GM12892 (cell line): ENCODE measurements around the gene BRAT1.

ENCODE experiments used
- POLR2A ChIP-seq: IDR thresholded peaks from 2 replicates; pipeline ENCODE4 v1.6.1; 2011; ENCODE audit warnings: low read depth, low read length, control low read depth
- POLR2AphosphoS5 ChIP-seq: IDR thresholded peaks from 2 replicates; pipeline ENCODE4 v1.6.1; 2011; ENCODE audit warnings: low read depth, low read length, control low read depth
- TAF1 ChIP-seq: IDR thresholded peaks from 2 replicates; pipeline ENCODE4 v1.6.1; 2011; ENCODE audit warnings: low read depth, mild to moderate bottlenecking, control low read depth, low read length, borderline replicate concordance

GRCh38 chr7:2514473-2515423 is 40.6 kb downstream of the BRAT1 start:
- TF ChIP-seq POLR2AphosphoS5 (no peak), POLR2A (no peak), TAF1 (no peak)
